Stimulated activated CD4-positive, alpha-beta T cell treated with anti-CD3 and anti-CD28 coated beads, TNF-alpha, amount 100 ng/mL, for 24 hours (primary cell): ENCODE data around the gene DTD2.

ENCODE experiments used
- DNase-seq, 3 experiments: peaks; one replicate each; pipeline ENCODE4 v3.0.0-alpha.2; 2020; ENCODE audit warnings: low read depth in 3 of 3

DTD2 gene

DNA sequence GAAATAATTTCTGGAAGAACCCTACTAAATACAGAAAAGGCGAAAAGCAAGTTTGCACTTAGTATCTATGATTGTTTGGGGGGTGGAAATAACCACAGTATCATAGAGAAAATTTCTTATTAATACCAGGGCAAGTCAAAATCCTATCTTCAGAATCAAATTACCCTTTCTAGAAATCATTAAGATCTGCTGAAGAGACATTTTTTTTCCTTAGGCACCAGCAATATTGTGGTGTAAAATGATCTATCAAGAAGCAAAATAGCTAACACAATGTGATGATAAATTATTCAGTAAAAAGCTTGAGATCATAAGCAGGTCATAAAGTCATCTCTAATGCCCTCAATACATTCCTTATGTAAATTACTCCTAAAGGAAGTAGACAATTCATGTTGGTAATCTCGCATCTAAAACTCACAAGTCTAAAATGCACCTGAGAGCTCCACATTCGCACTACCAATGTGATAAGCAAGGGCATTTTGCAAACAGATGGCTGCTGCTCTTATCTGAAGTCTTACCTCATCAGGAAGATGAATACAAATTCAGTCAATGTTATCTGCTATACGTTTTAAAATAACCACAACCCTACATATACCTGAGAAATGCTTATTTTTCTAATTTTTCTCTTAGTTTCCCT is 51.6 kb downstream of the DTD2 start:
- DNase-seq, result no peak

GRCh38 chr14:31405106-31405505 is 52.2 kb downstream of the DTD2 start:
- no peak for DNase-seq

DNA sequence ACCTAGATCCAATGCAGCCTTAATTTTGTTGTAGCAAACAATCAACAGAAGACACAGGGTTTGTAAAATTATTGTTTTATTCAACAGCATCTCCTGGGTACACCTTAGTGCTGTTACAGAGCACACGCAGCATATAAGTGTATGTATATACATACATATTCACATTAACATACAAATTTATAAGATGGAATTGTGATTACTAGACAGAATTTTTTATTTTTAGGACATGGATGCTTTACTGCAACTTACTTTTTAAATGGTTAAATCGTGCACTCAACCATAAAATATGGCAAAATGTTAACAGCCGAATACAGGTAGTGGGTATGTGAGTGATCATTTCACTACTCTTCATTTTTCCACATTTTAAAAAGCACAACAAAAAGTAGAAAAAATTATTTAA is 53.6 kb downstream of the DTD2 start:
- DNase-seq, result no peak

- DNase-seq, result no peak
Observed at GRCh38 chr14:31402764-31403439, 54.4 kb downstream of the DTD2 start.

DNA sequence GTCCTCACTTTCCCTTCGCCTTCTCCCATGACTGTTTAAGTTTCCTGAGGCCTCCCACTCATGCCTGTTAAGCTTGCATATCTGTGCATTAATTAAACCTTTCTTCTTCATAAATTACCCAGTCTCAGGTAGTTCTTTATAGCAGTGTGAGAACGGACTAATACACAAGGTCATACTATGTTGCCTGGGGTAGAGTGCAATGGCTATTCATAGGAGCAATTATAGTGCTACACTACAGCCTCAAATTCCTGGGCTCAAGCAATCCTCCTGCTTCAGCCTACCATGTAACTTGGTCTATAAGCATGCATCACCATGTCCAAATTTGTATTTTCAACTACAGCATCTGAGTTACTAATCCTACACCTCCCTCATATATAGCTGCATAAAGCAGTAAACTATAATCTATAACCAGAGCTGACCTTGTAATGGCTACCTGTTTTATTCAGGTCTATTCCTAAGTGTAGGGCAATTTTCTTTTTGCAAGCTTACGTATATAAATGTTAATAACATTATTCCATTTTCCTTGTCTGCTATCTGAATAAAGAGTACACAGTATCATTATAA is 55.9 kb downstream of the DTD2 start:
- no peak for DNase-seq

DNA sequence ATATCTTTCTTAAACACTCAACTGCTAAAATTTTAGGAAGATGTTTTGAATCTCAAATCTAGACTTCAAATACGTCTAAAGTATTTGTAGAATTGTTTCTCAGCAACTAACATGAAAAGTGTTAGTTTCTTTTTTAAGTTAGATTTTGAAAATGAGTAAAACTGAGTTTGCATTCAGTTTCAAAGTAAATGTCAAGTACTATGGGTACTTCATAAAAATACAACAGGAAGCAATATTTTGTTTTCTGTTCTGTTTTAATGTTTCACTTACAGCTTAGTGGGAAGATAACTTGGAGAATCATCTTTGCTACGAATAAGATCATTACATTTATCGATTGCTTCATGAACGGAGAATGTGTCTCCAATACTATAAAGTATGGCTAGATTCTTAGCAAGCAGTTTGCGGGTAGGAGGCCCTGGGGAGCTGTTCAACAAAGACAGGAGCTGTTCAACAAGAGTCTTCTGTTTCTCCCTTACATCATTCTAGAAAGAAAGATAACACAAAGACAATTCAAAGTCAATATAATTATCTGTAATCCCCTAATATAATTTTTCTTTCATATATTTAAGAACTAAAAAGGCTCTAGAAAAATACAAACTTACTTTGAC is 57.2 kb downstream of the DTD2 start:
- DNase-seq, result no peak
